H1 (cell line): ENCODE results near the gene RAB3B. TPM values are rescaled to one million over a fixed set of nuclear protein-coding genes. Genes with fewer than 3 reads are reported as not detected.

Experiments used
- CTCF ChIA-PET: fragments of 300-600 bp; sonication (Branson Sonifier 250); formaldehyde crosslinking; loops from one replicate; lab custom pipeline; 2021; ENCODE audit not compliant: partially characterized antibody; lab: Charles Lee
- POLR2A ChIA-PET: fragments of 300-600 bp; sonication (Branson Sonifier 250); formaldehyde crosslinking; loops from one replicate; lab custom pipeline; 2021; ENCODE audit warnings: inconsistent platforms; ENCODE audit not compliant: partially characterized antibody; lab: Charles Lee
- DNase-seq, 2 experiments: peaks; one replicate each; pipeline versions ENCODE4 v3.0.0 to v3.0.0-alpha.2; 2010 to 2022; ENCODE audit warnings: low spot score in 2 of 2, low read depth in 1 of 2, mixed read lengths in 1 of 2
- FAIRE-seq: peaks from 2 replicates; lab custom pipeline; 2011; peaks lifted over from hg19 to GRCh38; lab: Jason Lieb, UNC
- H2AFZ ChIP-seq: 2 replicates; pipeline ENCODE4 v1.8.1; 2012; ENCODE audit warnings: low read length, inconsistent platforms
- H2AK5ac ChIP-seq: 2 replicates; pipeline ENCODE4 v1.6.1; 2013; ENCODE audit warnings: low read depth, low read length
- H2BK120ac ChIP-seq: replicated peaks from 2 replicates; pipeline ENCODE3; 2013; ENCODE audit warnings: low read depth, low read length, inconsistent platforms
- H2BK12ac ChIP-seq: 2 replicates; pipeline ENCODE4 v1.6.1; 2013; ENCODE audit warnings: low read depth, low read length
- H2BK15ac ChIP-seq: 2 replicates; pipeline ENCODE4 v1.6.1; 2013; ENCODE audit warnings: low read length
- H2BK20ac ChIP-seq: 2 replicates; pipeline ENCODE4 v1.6.1; 2013; ENCODE audit warnings: low read length
- H2BK5ac ChIP-seq: 2 replicates; pipeline ENCODE4 v1.6.1; 2013; ENCODE audit warnings: low read depth, low read length
- H3K14ac ChIP-seq: 2 replicates; pipeline ENCODE4 v1.6.1; 2013; ENCODE audit warnings: inconsistent platforms; ENCODE audit not compliant: insufficient read length
- H3K18ac ChIP-seq: 2 replicates; pipeline ENCODE4 v1.6.1; 2013; ENCODE audit warnings: low read length; ENCODE audit errors: extremely low read depth
- H3K23ac ChIP-seq: 2 replicates; pipeline ENCODE4 v1.6.1; 2013; ENCODE audit warnings: inconsistent platforms; ENCODE audit not compliant: insufficient read length
- H3K23me2 ChIP-seq: 2 replicates; pipeline ENCODE4 v1.6.1; 2013; ENCODE audit warnings: low read depth, low read length
- H3K27ac ChIP-seq: 2 replicates; pipeline ENCODE4 v1.6.1; 2011; ENCODE audit warnings: low read depth, low read length, inconsistent platforms
- H3K27me3 ChIP-seq, 4 experiments: replicated peaks in 1 of 4; 1 replicate in 1 of 4; 2 replicates in 3 of 4; pipeline versions ENCODE4 v1.6.1 to v1.8.1; 2011 to 2013; ENCODE audit warnings: low read length in 3 of 4, mild to moderate bottlenecking in 3 of 4, inconsistent platforms in 2 of 4, mixed read lengths in 2 of 4, moderate library complexity in 1 of 4; ENCODE audit not compliant: control insufficient read depth in 3 of 4, insufficient read depth in 3 of 4; ENCODE audit errors: extremely low read depth in 1 of 4
- H3K36me3 ChIP-seq, 4 experiments: 2 replicates each; pipeline versions ENCODE4 v1.6.1 to v1.8.1; 2011 to 2013; ENCODE audit warnings: mild to moderate bottlenecking in 4 of 4, low read length in 3 of 4, moderate library complexity in 2 of 4, control low read depth in 1 of 4, inconsistent platforms in 1 of 4; ENCODE audit not compliant: insufficient read depth in 4 of 4, control insufficient read depth in 2 of 4
- H3K4ac ChIP-seq: replicated peaks from 2 replicates; pipeline ENCODE3; 2013; ENCODE audit warnings: low read length, low read depth, mixed read lengths, inconsistent platforms; ENCODE audit not compliant: insufficient read length
- H3K4me1 ChIP-seq, 4 experiments: replicated peaks in 1 of 4; 1 replicate in 1 of 4; 2 replicates in 3 of 4; pipeline versions ENCODE4 v1.6.1 to v1.8.1; 2011 to 2013; ENCODE audit warnings: low read length in 3 of 4, inconsistent platforms in 2 of 4, mixed read lengths in 1 of 4; ENCODE audit not compliant: insufficient read depth in 4 of 4, control insufficient read depth in 3 of 4
- H3K4me2 ChIP-seq, 2 experiments: 2 replicates each; pipeline versions ENCODE4 v1.6.1 to v1.8.1; 2011 to 2013; ENCODE audit warnings: low read depth in 2 of 2, low read length in 2 of 2, control low read depth in 1 of 2, inconsistent platforms in 1 of 2, mild to moderate bottlenecking in 1 of 2; ENCODE audit not compliant: insufficient read depth in 1 of 2
- H3K4me3 ChIP-seq, 4 experiments: fragments of 200-600, 300-600 bp in 1 of 4; sonication (generic), shearing (Covaris generic), sonication (Bioruptor Twin) in 1 of 4; 2 replicates each; pipeline versions ENCODE4 v1.5.1 to v1.8.1; 2011 to 2016; ENCODE audit warnings: low read length in 4 of 4, low read depth in 3 of 4, control low read depth in 2 of 4, inconsistent platforms in 2 of 4, mild to moderate bottlenecking in 2 of 4, mixed read lengths in 1 of 4, moderate library complexity in 1 of 4; ENCODE audit not compliant: insufficient read depth in 2 of 4; ENCODE audit errors: extremely low read depth in 1 of 4
- H3K56ac ChIP-seq: replicated peaks from 2 replicates; pipeline ENCODE3; 2013; ENCODE audit warnings: low read depth, mild to moderate bottlenecking, mixed read lengths, low read length, inconsistent platforms; ENCODE audit not compliant: insufficient read length
- H3K79me1 ChIP-seq: 2 replicates; pipeline ENCODE4 v1.6.1; 2013; ENCODE audit warnings: low read depth, low read length, control low read depth
- H3K79me2 ChIP-seq, 2 experiments: 2 replicates each; pipeline versions ENCODE4 v1.6.1 to v1.8.1; 2012 to 2013; ENCODE audit warnings: low read length in 2 of 2, mild to moderate bottlenecking in 2 of 2, inconsistent platforms in 1 of 2; ENCODE audit not compliant: insufficient read depth in 2 of 2, control insufficient read depth in 1 of 2
- H3K9ac ChIP-seq, 4 experiments: replicated peaks in 1 of 4; 1 replicate in 1 of 4; 2 replicates in 3 of 4; pipeline versions ENCODE4 v1.6.1 to v1.8.1; 2011 to 2013; ENCODE audit warnings: low read depth in 3 of 4, low read length in 3 of 4, control low read depth in 2 of 4, mild to moderate bottlenecking in 2 of 4, moderate library complexity in 2 of 4, inconsistent platforms in 1 of 4; ENCODE audit errors: extremely low read depth in 1 of 4
- H3K9me3 ChIP-seq, 2 experiments: 2 replicates each; pipeline versions ENCODE4 v1.6.1 to v1.8.1; 2012 to 2013; ENCODE audit warnings: mild to moderate bottlenecking in 2 of 2, moderate library complexity in 2 of 2, control low read depth in 1 of 2, inconsistent platforms in 1 of 2, low read depth in 1 of 2, low read length in 1 of 2, mixed read lengths in 1 of 2; ENCODE audit not compliant: insufficient read depth in 2 of 2
- H4K20me1 ChIP-seq, 2 experiments: replicated peaks in 1 of 2; 2 replicates each; pipeline versions ENCODE3 to v1.8.1; 2011 to 2013; ENCODE audit warnings: inconsistent platforms in 2 of 2, low read length in 2 of 2, mild to moderate bottlenecking in 1 of 2; ENCODE audit not compliant: insufficient read depth in 2 of 2, control insufficient read depth in 1 of 2
- H4K5ac ChIP-seq: 2 replicates; pipeline ENCODE4 v1.6.1; 2013; ENCODE audit warnings: low read length, low read depth, mixed read lengths, inconsistent platforms; ENCODE audit not compliant: insufficient read length
- H4K8ac ChIP-seq: 2 replicates; pipeline ENCODE4 v1.8.0; 2013; ENCODE audit warnings: mild to moderate bottlenecking, moderate library complexity, low read length, inconsistent platforms; ENCODE audit not compliant: insufficient read depth; ENCODE audit errors: extremely low read depth
- H4K91ac ChIP-seq: replicated peaks from 2 replicates; pipeline ENCODE3; 2013; ENCODE audit warnings: low read length, mixed read lengths, inconsistent platforms; ENCODE audit not compliant: insufficient read length
- CTBP2 ChIP-seq: IDR thresholded peaks from 2 replicates; pipeline ENCODE4 v1.7.0; 2011; ENCODE audit warnings: borderline replicate concordance, mild to moderate bottlenecking, moderate library complexity, mixed read lengths, low read length; ENCODE audit not compliant: insufficient read depth, insufficient read length
- EGR1 ChIP-seq: IDR thresholded peaks from 2 replicates; pipeline ENCODE4 v1.6.1; 2011; ENCODE audit warnings: low read depth, low read length, borderline replicate concordance
- GABPA ChIP-seq: IDR thresholded peaks from 2 replicates; pipeline ENCODE4 v1.6.1; 2011; ENCODE audit warnings: mild to moderate bottlenecking, low read length, moderate library complexity, borderline replicate concordance; ENCODE audit not compliant: insufficient read depth
- HDAC2 ChIP-seq, 2 experiments: fragments of 300-600 bp in 1 of 2; sonication (generic) in 1 of 2; IDR thresholded peaks; 2 replicates each; pipeline ENCODE4 v1.6.1; 2011 to 2012; ENCODE audit warnings: low read depth in 2 of 2, low read length in 2 of 2, mild to moderate bottlenecking in 2 of 2, moderate library complexity in 2 of 2, borderline replicate concordance in 1 of 2, inconsistent platforms in 1 of 2
- RXRA ChIP-seq: IDR thresholded peaks from 2 replicates; pipeline ENCODE4 v1.6.1; 2011; ENCODE audit warnings: low read depth, mild to moderate bottlenecking, low read length, moderate library complexity; ENCODE audit not compliant: insufficient read depth
- SIRT6 ChIP-seq: IDR thresholded peaks from one replicate; pipeline ENCODE4 v1.7.1; 2012; ENCODE audit warnings: low read length, inconsistent platforms
- SUZ12 ChIP-seq: fragments of 200-600 bp; sonication (generic); IDR thresholded peaks from 2 replicates; pipeline ENCODE4 v1.6.1; 2012; ENCODE audit warnings: mild to moderate bottlenecking, inconsistent platforms, low read length, moderate library complexity, mixed read lengths
- TAF1 ChIP-seq: IDR thresholded peaks from 2 replicates; pipeline ENCODE4 v1.6.1; 2011; ENCODE audit warnings: mild to moderate bottlenecking, low read depth, low read length
- TCF12 ChIP-seq: IDR thresholded peaks from 2 replicates; pipeline ENCODE4 v1.6.1; 2011; ENCODE audit warnings: low read depth, mild to moderate bottlenecking, low read length
- WGBS, 2 experiments: shearing (Covaris generic) in 1 of 2; methylation state at CpG; one replicate each; pipeline versions ENCODE4 v1.1.6 to v1.1.7; 2013 to 2015; ENCODE audit warnings: low lambda C conversion rate in 2 of 2, mixed read lengths in 2 of 2, inconsistent platforms in 1 of 2, low coverage in 1 of 2, missing lambda C conversion rate in 1 of 2; ENCODE audit not compliant: insufficient replicate concordance in 2 of 2, insufficient coverage in 1 of 2, insufficient read length in 1 of 2; ENCODE audit errors: extremely low coverage in 1 of 2, missing lambda C conversion rate in 1 of 2; 5-methylcytosine and 5-hydroxymethylcytosine counted together
- polyA plus RNA-seq, 7 experiments: library from polyadenylated mRNA; depleted of rRNA in 3 of 7; stranded (reverse) in 5 of 7; unstranded in 2 of 7; fragments of >200 nt in 5 of 7; fragments of 200-250 nt in 2 of 7; gene quantifications; 1 replicate in 5 of 7; 2 replicates in 1 of 7; 4 replicates in 1 of 7; pipeline versions ENCODE4 v1.2.1 to v1.2.3, GENCODE V29; 2011 to 2013; ENCODE audit warnings: missing spikeins in 2 of 7, mixed read lengths in 2 of 7
- total RNA-seq: library from RNA; stranded (reverse); fragmentation: NEBNext Ultra II Directional; extraction: Animal tissue kit (Norgen Biotek cat#: 25700); gene quantifications from 2 replicates; pipeline ENCODE4 v1.2.1, GENCODE V29; 2021

Gene RAB3B
- total and polyA plus RNA-seq, 2 of the 8 experiments (the other 6 are each of a cell fraction or from before 2014, with no cell fraction given) = 12.5 to 36.8 TPM

DNA sequence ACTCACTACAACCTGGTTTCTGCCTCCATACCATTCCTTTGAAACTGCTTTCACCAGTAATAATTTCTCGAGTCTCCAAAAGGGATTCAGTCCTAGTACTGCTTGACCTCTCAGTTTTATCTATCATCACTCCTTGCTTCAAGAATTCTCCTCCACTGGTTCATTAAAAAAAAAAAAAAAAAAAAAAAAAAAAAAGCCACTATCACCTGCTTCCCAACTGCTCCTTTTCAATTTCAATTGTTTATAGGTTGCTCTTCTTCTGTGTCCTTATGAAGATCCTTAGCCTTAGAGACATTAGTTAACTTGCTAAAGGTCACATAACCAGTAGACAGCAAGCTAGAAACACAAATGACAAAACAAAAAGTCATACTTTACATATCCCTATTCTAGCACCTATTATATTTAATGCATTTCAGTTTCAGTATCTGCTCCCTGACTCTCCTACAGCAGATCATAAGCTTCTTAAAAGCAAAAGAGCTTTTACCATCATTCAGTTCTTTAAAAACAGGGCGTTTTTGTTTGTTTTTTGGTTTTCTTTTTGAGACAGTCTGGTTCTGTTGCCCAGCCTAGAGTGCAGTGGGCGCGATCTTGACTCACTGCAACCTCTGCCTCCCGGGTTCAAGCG lies 119.0 kb downstream of the RAB3B start:
- Histone ChIP-seq H3K27me3 (no peaks in the 10 kb centered on the region), H3K23me2 (no peaks in the 10 kb centered on the region), H2BK120ac (no peak overlapping the region), H3K9me3 (no peaks in the 10 kb centered on the region), H3K4me2 (no peak overlapping the region), H4K8ac (no peak overlapping the region), H2BK5ac (no peak overlapping the region), H3K23ac (no peak overlapping the region)
- TF ChIP-seq TAF1 (no peak), GABPA (no peak), RXRA (no peak), TCF12 (no peak), CTBP2 (no peak), SIRT6 (no peak), EGR1 (no peak), HDAC2 (IDR thresholded peaks at IDR 0.05; ENCODE audit: borderline replicate concordance in 1 of 2, low read depth in 2 of 2, low read length in 2 of 2) (no peak), SUZ12 (no peak)
- TF ChIP-seq, all 59 proteins: peak for 0
- FAIRE-seq = no peak
- Histone ChIP-seq H3K4me3 (no peak overlapping the region), H4K20me1 (peaks cover 0 to 3% of the 10 kb centered on the region in 2 experiments), H3K27ac (no peak overlapping the region), H3K4me1 (peaks cover 0 to 3% (median 0%) of the 10 kb centered on the region in 4 experiments; a peak in 2 of 7 replicates), H2BK12ac (no peak overlapping the region), H2BK20ac (no peak overlapping the region), H3K18ac (no peak overlapping the region), H3K9ac (no peak overlapping the region), H3K79me2 (peaks cover 8 to 98% of the 10 kb centered on the region in 2 experiments), H3K79me1 (peaks cover 3% of the 10 kb centered on the region; the same call in 1 of the 2 replicates), H3K36me3 (no peaks in the 10 kb centered on the region; a peak in 1 of 8 replicates), H3K56ac (no peak overlapping the region), H4K91ac (no peak overlapping the region), H2AK5ac (no peak overlapping the region), H3K4ac (no peak overlapping the region), H2BK15ac (no peak overlapping the region), H4K5ac (no peak overlapping the region), H3K14ac (no peak overlapping the region), H2AFZ (no peak overlapping the region)
- no peak for DNase-seq
- POLR2A ChIA-PET = interaction anchor here (0.9 to 4.4 kb wide), 5 partner anchors 8 to 26 kb away, joined by 3 to 17 read pairs (median 5); partner anchors contain the start of gene NRDC
- CTCF ChIA-PET = interaction anchor here (1.2 kb wide), 1 partner anchor 10 kb away, joined by 4 read pairs; no protein-coding TSS in a partner anchor
- WGBS, 2 experiments = 92% methylated on average over 6 of the region's 6 CpGs; no CpG with 5 or more reads in 1 of the 2 experiments
